MCF 10A (cell line): ENCODE measurements around the gene GPC5. TPM values are rescaled to one million over a fixed set of nuclear protein-coding genes. Genes with fewer than 3 reads are reported as not detected.

Experiments used
- BruUV-seq: library from RNA; stranded (reverse); fragments of 400-500 nt; replicated peaks from 2 replicates; lab custom pipeline; 2021; lab: Mats Ljungman, UMichigan
- CTCF ChIA-PET: fragments of 300-600 bp; sonication (Branson Sonifier 250); formaldehyde crosslinking; extraction: SDS; loops from one replicate; lab custom pipeline; 2021; ENCODE audit warnings: antibody characterized with exemption, inconsistent platforms; lab: Yijun Ruan, JAX
- POLR2A ChIA-PET: fragments of 300-600, 350-650 bp; sonication (Branson Sonifier 250); formaldehyde crosslinking; extraction: SDS; loops from one replicate; lab custom pipeline; 2020; ENCODE audit warnings: antibody characterized with exemption, inconsistent platforms; lab: Yijun Ruan, JAX
- DNase-seq: peaks from one replicate; pipeline ENCODE4 v3.0.0-alpha.2; 2018; ENCODE audit not compliant: unreplicated experiment
- H3K27ac Mint-ChIP-seq: one replicate; pipeline ENCODE4 v1.8.0; 2022; ENCODE audit warnings: mild to moderate bottlenecking, low read depth, mixed read lengths; ENCODE audit not compliant: unreplicated experiment
- H3K27me3 Mint-ChIP-seq: one replicate; pipeline ENCODE4 v1.8.0; 2022; ENCODE audit warnings: mixed read lengths; ENCODE audit not compliant: insufficient read depth, unreplicated experiment
- H3K36me3 Mint-ChIP-seq: one replicate; pipeline ENCODE4 v1.8.0; 2022; ENCODE audit warnings: mild to moderate bottlenecking, moderate library complexity, mixed read lengths; ENCODE audit not compliant: insufficient read depth, unreplicated experiment
- H3K4me1 Mint-ChIP-seq: one replicate; pipeline ENCODE4 v1.8.0; 2022; ENCODE audit warnings: mixed read lengths; ENCODE audit not compliant: insufficient read depth, unreplicated experiment
- H3K4me3 Mint-ChIP-seq: one replicate; pipeline ENCODE4 v1.8.0; 2022; ENCODE audit warnings: mild to moderate bottlenecking, moderate library complexity, mixed read lengths; ENCODE audit not compliant: unreplicated experiment
- H3K9me3 Mint-ChIP-seq: one replicate; pipeline ENCODE4 v1.8.0; 2022; ENCODE audit warnings: mixed read lengths; ENCODE audit not compliant: unreplicated experiment
- intact Hi-C: fragments of 100-400 bp; cut with micrococcal nuclease; formaldehyde crosslinking; loops from 2 replicates; pipeline ENCODE4 v1.14.1; 2022
- total RNA-seq: library from RNA; stranded (reverse); gene quantifications from 2 replicates; pipeline ENCODE4 v1.2.3, GENCODE V29; 2022
- TF ChIP-seq, protein P1 (sequence below): fragments of 200-600 bp; IDR thresholded peaks from one replicate; pipeline ENCODE4 v1.8.0; 2022; ENCODE audit warnings: antibody characterized with exemption, mild to moderate bottlenecking; ENCODE audit not compliant: unreplicated experiment

GPC5 gene
- total RNA-seq, 1 experiment from 2014 or later = not detected

DNA sequence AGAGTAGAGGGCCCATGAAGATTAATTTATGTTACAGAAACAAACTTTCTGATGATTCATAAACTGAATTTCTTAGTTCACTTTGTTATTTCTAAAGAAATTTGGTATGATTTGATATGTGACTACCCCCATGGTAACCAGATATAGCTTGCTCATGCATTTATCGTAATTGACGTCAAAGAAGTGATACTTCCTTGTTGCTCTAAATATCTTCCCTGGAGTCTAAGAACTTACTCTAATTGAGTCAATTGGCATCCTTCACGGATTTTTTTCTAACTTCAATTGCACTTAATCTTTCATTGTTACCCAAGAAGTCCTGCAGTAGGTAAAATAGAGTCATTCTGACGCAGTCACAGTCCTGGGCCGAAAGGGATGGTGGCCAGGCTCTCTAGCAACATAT is 240.9 kb downstream of the GPC5 start:
- H3K4me1 Mint-ChIP-seq = peaks cover 2% of the 10 kb centered on the region
- ChIA-PET CTCF (interaction anchor here (0.6 kb wide), 1 partner anchor 139 kb away, joined by 6 read pairs; no protein-coding TSS in a partner anchor), POLR2A (no interaction called here)
- H3K4me3 Mint-ChIP-seq = no peak overlapping the region
- no peaks in the 10 kb centered on the region for H3K36me3 Mint-ChIP-seq
- no peak overlapping the region for H3K27ac Mint-ChIP-seq
- no TSS peak for BruUV-seq
- TF ChIP-seq, protein P1, sequence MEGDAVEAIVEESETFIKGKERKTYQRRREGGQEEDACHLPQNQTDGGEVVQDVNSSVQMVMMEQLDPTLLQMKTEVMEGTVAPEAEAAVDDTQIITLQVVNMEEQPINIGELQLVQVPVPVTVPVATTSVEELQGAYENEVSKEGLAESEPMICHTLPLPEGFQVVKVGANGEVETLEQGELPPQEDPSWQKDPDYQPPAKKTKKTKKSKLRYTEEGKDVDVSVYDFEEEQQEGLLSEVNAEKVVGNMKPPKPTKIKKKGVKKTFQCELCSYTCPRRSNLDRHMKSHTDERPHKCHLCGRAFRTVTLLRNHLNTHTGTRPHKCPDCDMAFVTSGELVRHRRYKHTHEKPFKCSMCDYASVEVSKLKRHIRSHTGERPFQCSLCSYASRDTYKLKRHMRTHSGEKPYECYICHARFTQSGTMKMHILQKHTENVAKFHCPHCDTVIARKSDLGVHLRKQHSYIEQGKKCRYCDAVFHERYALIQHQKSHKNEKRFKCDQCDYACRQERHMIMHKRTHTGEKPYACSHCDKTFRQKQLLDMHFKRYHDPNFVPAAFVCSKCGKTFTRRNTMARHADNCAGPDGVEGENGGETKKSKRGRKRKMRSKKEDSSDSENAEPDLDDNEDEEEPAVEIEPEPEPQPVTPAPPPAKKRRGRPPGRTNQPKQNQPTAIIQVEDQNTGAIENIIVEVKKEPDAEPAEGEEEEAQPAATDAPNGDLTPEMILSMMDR = no peak
- peaks cover 13% of the 10 kb centered on the region for H3K27me3 Mint-ChIP-seq
- intact Hi-C loops = no loop called here
- no peaks in the 10 kb centered on the region for H3K9me3 Mint-ChIP-seq
- no peak for DNase-seq

GRCh38 chr13:91643394-91643793 is 245.0 kb downstream of the GPC5 start:
- CTCF ChIA-PET = no interaction called here
- POLR2A ChIA-PET = no interaction called here
- Mint-ChIP-seq H3K4me1 (peaks cover 19% of the 10 kb centered on the region), H3K27me3 (no peaks in the 10 kb centered on the region), H3K27ac (no peak overlapping the region), H3K9me3 (no peaks in the 10 kb centered on the region), H3K36me3 (no peaks in the 10 kb centered on the region), H3K4me3 (no peak overlapping the region)
- intact Hi-C loops = no loop called here
- DNase-seq = no peak
- no TSS peak for BruUV-seq
- TF ChIP-seq, protein P1 = no peak

- ChIA-PET CTCF (interaction anchor here (0.6 to 0.7 kb wide), 2 partner anchors 137 to 285 kb away, joined by 3 to 4 read pairs; no protein-coding TSS in a partner anchor), POLR2A (no interaction called here)
- Mint-ChIP-seq H3K27ac (no peak overlapping the region), H3K4me1 (peaks cover 19% of the 10 kb centered on the region), H3K4me3 (no peak overlapping the region), H3K9me3 (no peaks in the 10 kb centered on the region), H3K27me3 (no peaks in the 10 kb centered on the region), H3K36me3 (no peaks in the 10 kb centered on the region)
- intact Hi-C loops = no loop called here
- no TSS peak for BruUV-seq
- TF ChIP-seq, protein P1 = no peak
- peak; percentile 57 for DNase-seq
Observed at GRCh38 chr13:91644806-91645205, 246.4 kb downstream of the GPC5 start.

GRCh38 chr13:91647361-91647990 is 249.1 kb downstream of the GPC5 start:
- no peaks in the 10 kb centered on the region for H3K9me3 Mint-ChIP-seq
- ChIA-PET CTCF (interaction anchor here (0.6 to 1.2 kb wide), 4 partner anchors 13 to 251 kb away, joined by 3 to 7 read pairs (median 3); no protein-coding TSS in a partner anchor), POLR2A (interaction anchor here (1.3 kb wide), 1 partner anchor 15 kb away, joined by 3 read pairs; no protein-coding TSS in a partner anchor)
- peaks cover 22% of the 10 kb centered on the region for H3K4me1 Mint-ChIP-seq
- TF ChIP-seq, protein P1 = peak; percentile 70
- no peak overlapping the region for H3K4me3 Mint-ChIP-seq
- no peaks in the 10 kb centered on the region for H3K27me3 Mint-ChIP-seq
- peak; percentile 71 for DNase-seq
- H3K27ac Mint-ChIP-seq = no peak overlapping the region
- BruUV-seq = no TSS peak
- no peaks in the 10 kb centered on the region for H3K36me3 Mint-ChIP-seq
- intact Hi-C loops = no loop called here
